CD4-positive, alpha-beta T cell treated with Interleukin-15 for 4 hours (primary cell): ENCODE data around the gene MACROD2.

Source experiments
- DNase-seq: peaks from one replicate; pipeline ENCODE4 v3.0.0-alpha.2; 2020; ENCODE audit warnings: low spot score

The MACROD2 gene

DNA sequence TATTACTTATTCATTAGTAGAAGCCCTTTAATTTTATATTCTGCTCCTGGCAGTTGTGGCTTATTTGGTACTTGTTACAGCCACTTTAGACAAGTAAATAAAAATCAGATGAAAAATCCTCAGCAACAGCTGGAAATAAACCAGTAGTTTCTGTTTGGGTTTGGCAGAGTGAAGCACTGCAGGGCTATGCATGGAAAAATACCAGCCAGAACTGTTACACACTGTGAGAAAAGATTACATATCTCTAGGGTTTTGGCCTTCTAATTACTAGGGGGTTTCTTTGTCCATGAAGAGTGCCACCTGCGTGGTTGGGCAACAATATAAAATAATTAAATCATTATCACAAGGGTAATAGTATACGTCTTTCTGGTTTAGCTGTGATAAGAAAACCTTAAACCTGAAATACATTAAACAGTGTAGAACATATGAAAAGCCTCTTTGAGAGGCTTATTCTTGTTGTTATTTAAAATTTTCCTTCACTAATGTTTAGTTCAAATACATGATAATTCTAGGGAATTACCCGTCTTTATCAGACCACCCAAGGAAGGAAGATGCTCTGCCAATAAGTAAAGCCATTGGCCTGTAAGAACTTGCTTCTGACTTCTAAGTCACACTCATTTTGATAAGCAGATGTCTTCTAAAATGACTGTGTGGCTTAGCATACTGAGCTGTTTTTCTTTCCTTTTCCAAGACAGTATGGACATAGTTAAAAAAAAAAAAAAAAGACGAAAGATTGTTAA lies 662.1 kb downstream of the MACROD2 start:
- no peak for DNase-seq

DNA sequence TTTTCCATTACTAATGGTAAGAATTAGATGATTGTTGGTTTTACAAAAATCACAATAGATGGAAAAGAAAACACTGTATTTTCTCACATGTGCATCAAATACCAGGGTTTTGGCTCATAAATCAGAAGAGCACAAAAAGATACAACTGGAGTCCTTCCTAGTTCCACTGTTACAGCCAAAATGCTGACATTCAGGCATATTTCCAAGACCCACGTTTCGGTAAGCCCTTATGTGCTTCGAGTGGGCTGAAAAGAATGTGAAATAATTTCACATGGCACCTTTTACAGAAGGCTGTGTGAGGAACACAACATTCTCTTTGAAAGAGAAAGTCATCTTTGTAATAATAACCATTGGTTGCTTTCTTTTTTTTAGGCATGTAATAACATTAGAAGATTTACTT lies 668.8 kb downstream of the MACROD2 start:
- DNase-seq, result no peak

DNA sequence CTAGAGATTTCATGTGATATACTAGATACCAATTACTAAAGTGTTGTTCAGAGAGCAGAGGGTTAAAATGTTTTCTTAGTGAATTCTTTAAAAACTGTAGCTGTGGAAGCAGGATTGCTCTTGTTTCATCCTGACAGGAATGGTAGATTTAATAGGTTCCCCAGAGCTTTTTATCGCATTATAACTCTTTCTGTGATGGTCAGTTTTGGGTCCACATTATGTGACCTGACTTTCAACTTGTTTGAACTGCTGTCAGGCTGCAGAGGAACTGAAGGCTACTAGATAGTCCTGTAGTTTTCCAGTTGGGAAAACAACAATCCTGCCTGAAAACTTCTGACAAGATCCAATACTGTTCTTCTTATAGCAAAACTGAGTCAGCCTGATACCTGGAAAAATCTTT lies 671.4 kb downstream of the MACROD2 start:
- no peak for DNase-seq

DNA sequence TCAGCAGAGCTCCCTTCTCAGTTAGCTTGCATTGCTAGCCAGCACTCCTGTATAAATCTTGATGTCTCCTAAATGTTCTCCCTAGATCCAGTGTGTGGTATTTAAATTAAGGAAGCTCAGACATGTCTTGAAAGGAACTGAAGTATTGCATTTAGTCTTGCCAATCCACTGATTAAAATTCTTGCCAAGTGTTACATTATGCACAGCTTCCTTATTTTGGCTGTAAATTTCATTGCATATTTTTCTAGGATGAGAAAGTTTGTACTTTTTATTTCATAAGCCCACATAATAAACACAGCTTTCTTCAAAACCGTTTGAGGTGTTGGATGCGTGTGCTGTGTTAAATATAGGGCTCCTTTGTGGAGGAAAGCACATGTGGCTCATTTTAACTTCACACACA lies 671.9 kb downstream of the MACROD2 start:
- no peak for DNase-seq

DNA sequence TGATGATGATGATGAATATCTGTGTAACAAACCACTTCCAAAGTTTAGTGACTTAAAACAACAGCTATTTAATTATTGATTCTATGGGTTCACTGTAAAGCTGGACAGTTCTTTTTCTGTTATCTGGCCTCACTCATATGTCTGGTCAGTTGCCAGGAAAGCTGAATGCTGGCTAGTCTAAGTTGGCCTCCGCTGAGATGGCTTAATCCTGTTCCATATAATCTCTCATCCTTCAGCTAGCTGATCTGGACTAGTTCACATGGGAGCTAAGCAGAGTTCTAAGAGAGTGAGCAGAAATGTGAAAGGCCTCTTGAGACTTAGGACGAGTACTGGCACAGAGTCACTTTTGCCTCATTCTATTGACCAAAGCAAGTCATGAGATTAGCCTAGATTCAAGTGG lies 676.8 kb downstream of the MACROD2 start:
- DNase-seq, result no peak

DNA sequence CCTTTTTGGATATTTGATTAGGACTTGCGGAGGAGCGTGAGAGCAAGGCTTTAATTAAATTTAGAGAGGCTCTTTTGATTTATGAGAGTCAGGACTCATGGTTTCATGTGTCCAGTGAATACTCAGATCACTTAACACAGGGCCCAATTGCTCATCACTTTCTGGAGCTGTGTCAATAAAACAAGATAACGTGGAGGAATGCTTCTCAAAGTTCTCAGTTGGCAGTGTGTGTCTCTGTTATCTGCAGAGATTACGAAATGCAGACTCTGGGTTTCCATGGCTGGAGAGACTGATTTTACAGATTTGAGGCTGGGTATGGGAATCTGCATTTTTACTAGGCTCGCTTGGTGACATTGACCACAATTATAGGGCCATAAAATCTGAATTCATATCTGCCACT lies 677.8 kb downstream of the MACROD2 start:
- no peak for DNase-seq

DNA sequence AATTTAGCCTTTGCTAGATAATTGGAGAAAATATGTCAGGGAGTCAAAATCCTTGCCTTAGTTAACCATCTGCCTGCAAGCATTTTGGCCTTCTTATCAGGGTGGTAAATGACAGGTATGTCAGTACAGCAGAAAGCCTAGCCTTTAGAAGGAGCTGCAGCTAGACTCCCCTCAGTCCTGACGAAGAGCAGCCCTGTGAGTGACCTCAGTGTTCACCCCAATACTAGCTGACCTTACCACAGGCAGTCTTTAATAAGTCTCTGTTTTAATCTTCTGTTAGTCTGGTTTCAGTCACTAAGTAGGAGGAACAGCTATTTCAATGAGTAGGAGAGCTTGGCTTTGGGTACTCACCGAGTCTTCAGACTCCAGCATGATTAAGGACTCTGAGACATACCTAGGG lies 682.1 kb downstream of the MACROD2 start:
- no peak for DNase-seq

DNA sequence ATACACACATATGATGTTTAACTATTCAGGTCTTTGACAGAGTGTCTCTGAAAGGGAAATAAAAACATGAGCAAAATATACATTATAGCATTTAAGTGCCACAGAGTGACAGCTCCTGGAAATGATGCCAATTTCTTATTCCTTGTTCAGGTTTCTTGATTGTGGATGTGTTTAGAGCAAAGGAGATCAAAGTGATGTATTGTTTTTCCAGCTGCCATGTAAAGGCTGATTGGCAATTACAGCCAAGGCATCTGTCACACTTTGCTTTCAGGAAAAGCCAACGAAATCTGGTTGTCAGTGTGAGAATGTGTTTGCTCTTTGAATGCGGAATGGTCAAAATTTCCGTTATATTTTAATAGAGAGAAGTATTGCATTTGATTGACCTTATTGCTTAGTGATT lies 689.9 kb downstream of the MACROD2 start:
- DNase-seq, result no peak

DNA sequence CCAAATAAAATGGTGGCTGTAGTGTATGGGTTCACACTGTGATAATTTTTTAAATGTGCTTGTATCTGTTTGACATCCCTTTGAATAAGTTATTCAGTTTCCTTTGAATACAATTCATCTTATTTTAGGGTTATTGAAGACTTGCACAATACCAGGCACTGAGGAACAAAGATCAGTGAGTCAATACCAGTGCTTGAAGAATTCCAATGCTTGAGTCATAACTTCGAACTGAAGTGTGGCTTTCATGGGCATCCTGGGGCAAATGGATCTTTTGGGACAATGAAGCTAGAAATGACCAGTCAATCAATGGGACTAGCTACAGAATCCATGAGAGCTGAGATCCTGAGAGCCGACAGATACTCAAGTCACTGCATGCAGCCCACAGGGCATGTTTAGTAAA lies 692.0 kb downstream of the MACROD2 start:
- DNase-seq, result no peak

DNA sequence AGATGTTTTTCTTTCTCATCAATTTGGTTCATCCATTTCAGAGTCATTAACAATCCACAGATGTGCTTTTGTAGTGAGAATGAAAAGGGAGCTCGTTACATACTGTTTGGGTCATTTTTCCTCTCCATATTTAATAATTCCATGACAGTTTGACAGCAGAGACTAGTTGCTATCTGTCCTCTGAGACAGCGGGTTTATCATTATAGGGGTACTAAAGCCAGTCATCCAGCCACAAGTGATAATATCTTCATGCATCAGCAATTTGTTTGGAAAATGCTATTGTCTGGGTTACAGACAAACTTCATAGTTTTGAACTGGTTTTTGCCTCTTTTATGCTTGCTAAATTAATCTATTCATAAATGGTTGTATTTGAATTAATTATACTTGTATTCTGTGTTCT lies 692.7 kb downstream of the MACROD2 start:
- DNase-seq, result no peak

DNA sequence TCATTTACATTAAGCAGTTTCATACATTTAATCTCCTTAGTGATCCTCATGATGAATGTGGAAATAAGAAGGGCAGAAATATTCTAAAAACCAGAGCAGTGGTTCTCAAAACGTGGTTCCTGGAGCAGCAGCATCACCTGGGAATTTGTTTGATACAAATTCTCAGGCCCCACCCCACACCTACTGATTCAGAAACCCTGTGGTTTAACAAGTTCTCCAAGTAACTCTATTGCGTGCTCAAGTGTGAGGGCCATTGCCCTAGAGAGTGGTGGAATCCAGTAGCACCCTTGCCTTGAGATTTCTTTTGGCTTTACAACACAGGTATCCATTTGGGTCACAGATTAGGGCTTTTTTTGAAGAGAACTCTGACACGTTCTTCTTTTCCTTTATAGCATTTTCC lies 696.7 kb downstream of the MACROD2 start:
- DNase-seq, result no peak

DNA sequence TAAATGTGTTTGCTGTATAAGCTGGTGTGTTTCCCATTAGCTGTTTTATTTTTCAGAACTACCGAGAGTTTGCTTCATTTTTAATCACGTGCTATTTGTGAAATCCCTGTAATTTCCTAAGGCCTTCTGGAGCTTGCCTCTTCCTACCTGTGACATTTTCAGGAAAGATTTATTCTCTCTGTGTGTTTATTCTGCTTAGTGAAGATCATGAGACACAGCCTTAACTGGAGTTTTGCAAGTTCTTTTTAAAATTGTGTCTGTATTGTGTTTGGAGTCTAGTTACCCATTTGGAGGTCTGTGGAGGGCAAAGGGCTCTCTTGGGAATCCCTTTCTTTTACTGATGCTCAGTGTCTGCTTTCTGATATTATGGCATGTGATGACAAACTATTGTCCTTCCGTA lies 701.2 kb downstream of the MACROD2 start:
- DNase-seq, result no peak

DNA sequence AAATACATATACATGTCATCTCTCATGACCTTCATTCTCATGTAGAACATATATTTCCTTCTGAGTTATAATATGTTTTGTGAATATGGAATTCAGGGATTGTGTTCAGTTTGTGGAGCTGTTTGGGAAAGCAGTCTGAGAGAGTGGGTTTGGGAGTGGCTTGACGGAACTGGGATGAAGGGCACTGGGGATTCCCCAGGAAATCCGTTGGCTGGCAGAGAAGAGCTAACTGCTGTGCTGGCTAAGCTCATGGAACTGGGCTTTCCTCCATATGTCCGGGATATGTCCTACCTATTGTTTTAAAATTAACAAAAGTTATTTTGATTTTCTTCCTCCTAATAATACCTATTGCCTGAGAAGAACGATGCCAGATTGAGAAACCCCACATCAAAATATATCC lies 701.6 kb downstream of the MACROD2 start:
- DNase-seq, result no peak

DNA sequence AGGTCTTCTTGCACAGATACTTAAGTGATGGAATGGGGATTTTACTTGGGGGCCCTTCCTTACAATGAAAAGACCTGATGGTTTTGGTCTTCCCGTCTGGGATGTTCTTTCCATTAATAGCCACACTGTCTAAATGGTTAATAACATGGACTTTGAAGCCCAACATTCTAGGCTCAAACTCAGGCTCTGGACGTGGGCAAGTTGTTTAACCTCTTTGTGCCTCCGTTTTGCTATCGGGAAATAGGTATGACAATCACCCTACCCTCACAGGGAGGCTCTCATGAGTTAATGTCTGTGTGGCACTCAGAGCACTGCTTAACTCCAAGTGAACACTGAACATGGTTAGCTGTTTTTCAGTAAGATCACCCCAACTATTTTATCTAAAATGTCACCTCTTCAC lies 702.8 kb downstream of the MACROD2 start:
- DNase-seq, result no peak

DNA sequence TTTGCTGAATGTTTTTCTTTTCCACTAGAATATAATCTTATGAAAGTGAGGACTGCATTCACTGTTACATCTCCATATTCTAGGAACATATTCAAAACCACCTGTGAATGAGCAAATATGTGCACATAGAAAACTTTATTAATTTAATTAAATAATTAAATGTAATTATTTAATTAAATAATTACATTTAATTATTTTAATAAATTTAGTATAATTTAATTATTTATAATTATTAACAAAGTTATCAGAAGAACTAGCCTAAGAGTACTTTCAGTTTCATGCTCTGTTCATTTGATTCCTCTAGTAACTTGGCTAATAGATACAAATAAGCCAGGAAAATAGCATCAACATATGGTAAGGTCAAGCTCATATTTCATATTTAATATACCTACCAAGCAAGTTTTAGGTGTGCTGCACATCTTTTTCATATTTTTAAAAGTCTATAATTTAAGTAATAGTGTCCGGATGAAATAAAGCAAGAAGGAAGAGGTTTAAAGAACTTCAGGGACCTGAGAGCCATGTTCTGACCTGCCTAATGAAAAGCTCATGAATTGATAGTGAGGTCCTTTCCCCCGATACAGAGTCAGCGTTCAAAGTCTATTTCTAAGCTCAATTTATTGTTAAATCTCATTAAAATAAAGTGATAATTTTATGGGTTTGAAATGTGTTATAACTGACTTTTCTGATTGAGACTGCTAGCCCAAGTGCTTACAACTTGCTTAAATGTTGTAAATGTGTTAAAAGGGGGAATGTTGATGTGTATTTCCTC lies 703.5 kb downstream of the MACROD2 start:
- DNase-seq, result no peak

DNA sequence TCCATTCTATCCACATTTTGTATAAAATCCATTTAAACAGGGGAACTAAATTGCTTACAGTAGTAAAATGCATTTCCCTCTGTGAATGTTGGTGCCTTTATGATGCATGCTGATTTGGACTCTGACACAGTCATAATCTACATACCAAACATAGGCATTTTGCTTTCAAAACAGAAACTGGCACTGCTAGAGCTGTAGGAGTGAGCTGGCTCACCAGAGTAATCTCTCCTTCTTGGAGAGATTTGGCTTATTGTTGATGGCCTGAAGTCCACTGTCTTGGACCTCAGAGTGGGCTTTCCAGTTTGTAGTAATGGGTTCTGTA lies 705.3 kb downstream of the MACROD2 start:
- no peak for DNase-seq

DNA sequence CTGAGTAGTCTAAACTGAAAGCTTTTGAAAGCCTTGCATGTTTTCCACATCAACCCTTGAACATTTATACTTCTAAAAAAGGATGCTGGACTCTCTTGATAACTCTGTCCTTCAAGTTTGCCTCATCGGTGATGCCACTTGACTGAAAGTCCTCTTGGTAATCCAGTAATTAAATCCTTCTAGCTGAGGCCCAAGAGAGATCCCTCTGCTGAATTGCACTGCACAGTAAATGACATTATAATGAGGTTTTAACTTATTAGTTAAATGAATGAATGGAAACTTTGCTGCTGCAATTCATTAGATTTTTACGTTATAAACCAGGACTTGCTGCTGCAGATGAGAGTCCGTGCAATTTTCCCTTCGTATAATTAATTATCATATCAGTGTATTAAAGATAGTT lies 706.0 kb downstream of the MACROD2 start:
- no peak for DNase-seq

DNA sequence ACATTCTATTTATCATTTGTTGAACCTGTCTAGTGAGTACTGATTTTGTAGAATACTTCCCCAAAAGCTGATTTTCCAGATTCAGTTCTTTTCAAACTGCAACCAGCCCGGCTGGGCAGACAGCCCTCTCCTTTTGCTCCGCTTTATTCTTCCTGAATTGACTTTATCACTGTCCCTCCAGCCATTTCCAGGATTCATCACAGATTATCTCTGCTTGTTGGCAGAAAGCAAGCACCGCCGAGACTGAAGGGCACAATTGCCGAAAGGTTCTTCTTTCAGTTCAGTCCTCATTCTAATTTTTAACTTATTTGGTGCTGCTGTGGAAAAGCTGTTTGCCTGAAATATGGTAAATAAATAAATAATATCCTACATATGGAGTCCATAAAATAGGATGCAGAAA lies 711.2 kb downstream of the MACROD2 start:
- no peak for DNase-seq

DNA sequence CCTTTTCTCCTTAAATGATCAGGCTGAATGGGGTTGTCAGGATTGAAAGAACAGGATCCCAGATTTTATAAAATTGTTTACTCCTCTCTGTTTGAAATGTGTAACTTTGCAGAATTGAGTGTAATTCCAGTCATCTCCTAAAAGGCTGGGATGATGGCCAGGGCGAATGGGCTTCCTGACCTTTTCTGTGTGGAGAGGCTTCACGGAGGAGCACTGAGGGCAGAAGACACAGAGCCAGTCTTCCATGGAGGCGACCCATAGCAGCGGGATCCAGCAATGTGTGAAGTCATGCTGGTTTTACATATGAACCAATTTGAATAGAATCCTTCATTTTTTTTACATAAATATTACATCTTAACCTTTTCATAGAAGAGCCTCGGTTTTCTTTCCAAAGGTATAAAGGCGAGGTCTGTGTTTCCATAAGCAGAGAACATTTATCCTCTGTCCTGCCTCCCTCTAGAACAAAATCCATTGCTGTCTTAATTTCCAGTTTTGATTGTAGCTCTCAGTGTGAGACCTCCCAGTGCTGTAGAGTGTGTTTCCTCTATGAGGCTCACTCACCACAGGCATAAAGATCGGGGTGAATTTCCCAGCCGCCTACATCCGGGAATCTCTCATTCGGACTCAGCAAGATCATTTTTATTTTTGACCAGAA lies 711.8 kb downstream of the MACROD2 start:
- no peak for DNase-seq

DNA sequence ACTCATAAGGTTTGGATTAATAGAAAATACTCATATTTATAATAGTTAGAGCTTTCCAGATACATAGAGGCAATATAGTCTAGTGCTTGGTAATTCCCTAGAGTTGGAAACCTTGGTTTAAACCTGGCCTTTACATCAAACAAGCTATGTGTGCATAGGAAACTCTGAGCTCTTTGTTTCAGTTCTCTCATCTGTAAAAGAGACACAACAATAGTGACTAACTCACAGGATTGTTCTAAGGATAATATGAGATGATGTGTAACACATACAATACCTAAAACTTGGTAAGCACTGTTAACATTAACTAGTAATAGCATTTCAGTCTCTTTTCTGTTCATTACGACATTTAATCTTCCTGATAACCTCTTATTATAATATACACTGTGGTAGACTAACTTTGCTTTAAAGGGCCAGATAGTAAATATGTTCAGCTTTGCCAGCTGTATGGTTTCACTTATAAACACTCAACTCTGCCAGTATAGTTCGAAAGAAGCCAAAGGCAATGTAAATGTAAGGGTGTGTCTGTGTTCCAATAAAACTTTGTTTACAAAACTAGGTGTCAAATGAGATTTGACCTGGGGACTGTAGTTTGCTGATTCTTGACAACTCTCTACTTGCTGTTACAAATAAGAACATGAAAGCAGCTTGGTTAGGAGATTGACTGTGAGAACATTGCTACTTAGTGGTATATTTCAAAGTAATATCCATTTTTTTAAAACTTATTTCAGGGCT lies 712.7 kb downstream of the MACROD2 start:
- DNase-seq, result no peak

DNA sequence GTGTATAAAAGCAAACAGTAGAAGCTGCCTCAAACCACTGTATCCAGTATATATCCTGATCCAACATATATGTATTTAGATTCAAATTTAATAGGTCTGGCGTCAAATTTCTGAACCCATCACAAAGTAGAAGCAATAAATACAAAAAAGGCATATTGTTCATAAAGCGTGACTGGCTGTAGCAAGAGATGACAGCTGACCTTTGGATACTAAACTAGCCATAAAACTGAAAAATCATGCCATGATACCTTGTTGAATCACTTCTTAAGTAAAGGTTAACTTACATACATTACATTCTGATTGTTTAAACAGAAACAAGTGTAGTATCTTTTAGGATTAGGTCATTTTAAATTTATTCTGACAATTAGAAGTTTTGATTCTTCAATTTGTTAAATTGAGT lies 714.1 kb downstream of the MACROD2 start:
- no peak for DNase-seq

DNA sequence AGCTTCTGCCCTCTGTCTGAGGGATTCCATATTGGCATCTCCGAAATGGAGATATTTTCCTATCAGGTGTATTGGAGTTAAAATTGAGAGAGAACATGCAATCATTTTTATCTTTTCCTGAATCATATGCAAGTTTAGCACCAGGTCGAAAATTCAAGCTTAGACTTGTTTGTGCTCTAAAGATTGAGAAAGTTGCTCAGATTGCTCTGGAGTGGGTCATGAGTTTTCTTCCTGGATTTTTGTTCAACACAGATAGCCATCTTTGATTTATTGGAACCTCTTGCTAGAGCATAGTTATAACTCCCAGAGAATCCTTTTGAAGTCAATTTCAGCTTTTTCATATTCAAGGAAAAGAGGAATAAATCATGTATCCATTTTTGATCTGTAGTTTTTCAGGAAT lies 715.6 kb downstream of the MACROD2 start:
- no peak for DNase-seq

DNA sequence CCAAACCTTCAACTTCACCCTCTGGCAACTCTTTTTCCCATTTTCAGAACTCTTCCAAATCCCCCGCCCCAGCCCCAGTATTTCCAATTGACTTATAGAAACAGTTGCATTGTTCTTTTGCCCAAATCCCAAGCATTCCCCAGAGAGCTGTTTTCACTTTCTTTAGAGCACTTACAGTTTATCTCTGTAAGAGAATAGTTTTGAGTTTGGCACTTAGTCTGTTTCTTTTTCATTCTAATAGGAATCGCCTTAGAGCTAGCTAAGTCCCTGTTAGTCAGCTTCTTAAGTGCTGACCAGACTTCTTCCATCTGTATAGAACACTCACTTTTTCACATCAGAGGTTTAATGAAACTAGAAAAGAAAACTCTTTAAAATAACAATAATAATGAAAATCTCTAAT lies 716.3 kb downstream of the MACROD2 start:
- DNase-seq, result no peak
